Adrenal gland (tissue), 12 donors: ENCODE results near the gene ZSCAN5A. TPM values are rescaled to one million over a fixed set of nuclear protein-coding genes. Genes with fewer than 3 reads are reported as not detected.

ENCODE experiments used
- DNase-seq, 7 donors: peaks; one replicate each; pipeline ENCODE4 v3.0.0-alpha.2; 2019 to 2020
- H3K27ac ChIP-seq, 5 donors: fragments of 200-600 bp; sonication (generic) in 4 of 5; 1 replicate in 3 of 5; 2 replicates in 2 of 5; pipeline versions ENCODE4 v1.5.1 to v1.8.0; 2016 to 2020; ENCODE audit warnings: mild to moderate bottlenecking in 1 of 5
- H3K27me3 ChIP-seq: fragments of 200-600 bp; 2 replicates; pipeline ENCODE4 v1.8.0; 2021
- H3K36me3 ChIP-seq, 2 donors: fragments of 200-600 bp; replicated peaks in 1 of 2; 1 replicate in 1 of 2; 2 replicates in 1 of 2; pipeline versions ENCODE4 v1.5.1 to v1.8.0; 2018 to 2022
- H3K4me1 ChIP-seq, 2 donors: fragments of 200-600 bp; replicated peaks in 1 of 2; 1 replicate in 1 of 2; 2 replicates in 1 of 2; pipeline versions ENCODE4 v1.5.1 to v1.8.0; 2018 to 2021
- H3K4me3 ChIP-seq, 4 donors: fragments of 200-600 bp; sonication (generic) in 3 of 4; one replicate each; pipeline ENCODE4 v1.5.1; 2016 to 2018
- H3K9me3 ChIP-seq, 3 donors: fragments of 200-600 bp; sonication (generic) in 1 of 3; replicated peaks in 1 of 3; 1 replicate in 2 of 3; 2 replicates in 1 of 3; pipeline versions ENCODE4 v1.5.1 to v1.8.0; 2016 to 2021
- POLR2A ChIP-seq, 2 donors: fragments of 450-650 bp; IDR thresholded peaks; one replicate each; pipeline ENCODE4 v1.6.1; 2017; ENCODE audit warnings: antibody characterized with exemption in 2 of 2, mild to moderate bottlenecking in 2 of 2, moderate library complexity in 1 of 2
- WGBS, 4 donors: extraction: QIAGEN DNeasy Blood & Tissue Kit in 2 of 4; methylation state at CpG; one replicate each; pipeline versions ENCODE4 v1.1.5 to v1.1.7; 2013 to 2017; 5-methylcytosine and 5-hydroxymethylcytosine counted together
- intact Hi-C, 2 donors: fragments of 100-400 bp; cut with DNase I; formaldehyde crosslinking; loops; one replicate each; pipeline versions ENCODE4 v1.14.1 to v1.15.0; 2022 to 2023
- polyA plus RNA-seq, 3 donors: library from polyadenylated mRNA; stranded (reverse); fragments of 200-250 nt in 2 of 3; fragments of 350-450 nt in 1 of 3; fragmentation: Illumina TruSeq in 1 of 3; extraction: RNeasy Lipid Tissue Mini Kit (QIAGEN cat#74804) in 1 of 3; gene quantifications; one replicate each; pipeline ENCODE4 v1.2.3, GENCODE V29; 2013 to 2014
- total RNA-seq, 9 donors: library from RNA; depleted of rRNA in 4 of 9; stranded (reverse); fragments of >200 nt in 4 of 9; fragments of 120-200 nt in 1 of 9; fragmentation: NEBNext Ultra II Directional in 1 of 9; extraction: Animal tissue kit (Norgen Biotek cat#: 25700) in 1 of 9; gene quantifications; one replicate each; pipeline versions ENCODE4 v1.1.0 to v1.2.4, GENCODE V29; 2013 to 2023
- TF ChIP-seq, protein P1 (sequence below), 6 experiments: fragments of 450-650 bp in 4 of 6; fragments of 200-600 bp in 2 of 6; sonication (generic) in 1 of 6; IDR thresholded peaks; 1 replicate in 5 of 6; 2 replicates in 1 of 6; pipeline versions ENCODE4 v1.5.1 to v1.8.0; 2016 to 2021; ENCODE audit warnings: antibody characterized with exemption in 6 of 6, mild to moderate bottlenecking in 2 of 6, moderate library complexity in 1 of 6
- donor health status: healthy with polysubstance abuse.
- donor health status: Bipolar disorder and iron deficiency.
- donor health status: DM: yes; HTN: yes; CAD: no.
- donor health status: DM: no; HTN: no; CAD: no.
- donor health status: DM: no; HTN: no; CAD: no.
- donor health status: DM: yes; HTN: yes; CAD: no.

The ZSCAN5A gene
- total and polyA plus RNA-seq, 12 donors: 4.5 to 20.1 (median 8.1) TPM

GRCh38 chr19:56306016-56306415 lies 8.6 kb downstream of the ZSCAN5A start:
- Histone ChIP-seq H3K4me3 (no peak overlapping the region), H3K36me3 (peaks cover 0 to 2% of the 10 kb centered on the region in 2 donors), H3K27me3 (no peaks in the 10 kb centered on the region), H3K27ac (peak overlapping the region in 2 of 5 donors; percentile 66 to 74), H3K9me3 (no peaks in the 10 kb centered on the region), H3K4me1 (no peaks in the 10 kb centered on the region)
- intact Hi-C loops: loop anchor here in 1 of 2 donors (10.0 kb wide), 1 partner anchor 51 kb away; no protein-coding TSS in a partner anchor
- WGBS, 4 donors: 82 to 92% (median 86%) methylated on average over 9 to 11 of the region's 11 CpGs
- no peak for DNase-seq
- TF ChIP-seq, protein P1, sequence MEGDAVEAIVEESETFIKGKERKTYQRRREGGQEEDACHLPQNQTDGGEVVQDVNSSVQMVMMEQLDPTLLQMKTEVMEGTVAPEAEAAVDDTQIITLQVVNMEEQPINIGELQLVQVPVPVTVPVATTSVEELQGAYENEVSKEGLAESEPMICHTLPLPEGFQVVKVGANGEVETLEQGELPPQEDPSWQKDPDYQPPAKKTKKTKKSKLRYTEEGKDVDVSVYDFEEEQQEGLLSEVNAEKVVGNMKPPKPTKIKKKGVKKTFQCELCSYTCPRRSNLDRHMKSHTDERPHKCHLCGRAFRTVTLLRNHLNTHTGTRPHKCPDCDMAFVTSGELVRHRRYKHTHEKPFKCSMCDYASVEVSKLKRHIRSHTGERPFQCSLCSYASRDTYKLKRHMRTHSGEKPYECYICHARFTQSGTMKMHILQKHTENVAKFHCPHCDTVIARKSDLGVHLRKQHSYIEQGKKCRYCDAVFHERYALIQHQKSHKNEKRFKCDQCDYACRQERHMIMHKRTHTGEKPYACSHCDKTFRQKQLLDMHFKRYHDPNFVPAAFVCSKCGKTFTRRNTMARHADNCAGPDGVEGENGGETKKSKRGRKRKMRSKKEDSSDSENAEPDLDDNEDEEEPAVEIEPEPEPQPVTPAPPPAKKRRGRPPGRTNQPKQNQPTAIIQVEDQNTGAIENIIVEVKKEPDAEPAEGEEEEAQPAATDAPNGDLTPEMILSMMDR (IDR thresholded peaks at IDR 0.05): no peak
- TF ChIP-seq POLR2A (IDR thresholded peaks at IDR 0.05): no peak

GRCh38 chr19:56304243-56304642 lies 10.4 kb downstream of the ZSCAN5A start:
- Histone ChIP-seq H3K27ac (no peak overlapping the region), H3K4me3 (no peak overlapping the region), H3K36me3 (no peaks in the 10 kb centered on the region), H3K4me1 (no peaks in the 10 kb centered on the region), H3K27me3 (no peaks in the 10 kb centered on the region), H3K9me3 (no peaks in the 10 kb centered on the region)
- no peak for DNase-seq
- 87 to 93% (median 91%) methylated on average over 9 of the region's 9 CpGs for WGBS, 4 donors
- intact Hi-C loops: loop anchor here in 1 of 2 donors (10.0 kb wide), 1 partner anchor 49 kb away; no protein-coding TSS in a partner anchor
- no peak for TF ChIP-seq POLR2A (IDR thresholded peaks at IDR 0.05)
- TF ChIP-seq, protein P1 (IDR thresholded peaks at IDR 0.05): no peak

DNA sequence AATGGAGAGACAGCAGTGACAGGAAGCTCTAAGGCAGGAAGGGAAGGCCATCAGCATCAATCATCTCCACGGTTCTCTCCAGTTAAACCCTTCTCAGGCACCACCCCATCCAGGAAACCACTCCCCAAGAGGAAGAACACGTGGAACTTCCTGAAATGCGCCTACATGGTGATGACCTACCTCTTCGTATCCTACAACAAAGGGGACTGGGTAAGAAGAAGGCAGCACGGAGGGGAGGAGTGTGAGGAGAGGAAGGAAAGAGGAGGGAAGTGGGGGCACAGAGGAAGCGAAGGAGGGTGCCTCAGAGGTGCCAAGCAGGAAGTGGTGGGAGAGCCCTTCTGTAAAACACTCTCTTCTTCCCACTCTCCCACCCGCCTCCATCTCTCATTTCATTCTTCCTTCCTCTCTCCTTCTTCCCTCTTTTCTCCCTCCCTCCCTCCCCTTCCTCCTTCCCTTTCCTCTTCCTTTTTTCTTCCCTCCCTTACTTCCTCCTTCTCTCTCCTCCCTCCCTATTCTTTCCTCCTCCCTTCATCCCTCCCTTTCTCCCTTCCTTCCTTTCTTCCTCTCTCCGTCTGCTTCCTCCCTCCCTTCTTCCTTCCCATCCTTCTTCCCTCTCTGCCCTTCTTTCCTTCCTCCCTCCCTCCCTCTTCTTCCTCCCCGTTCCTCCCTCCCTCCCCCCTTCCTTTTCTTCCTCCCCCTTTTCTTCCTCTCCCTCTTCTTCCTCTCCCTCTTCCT lies 12.6 kb downstream of the ZSCAN5A start:
- DNase-seq: peak in 1 of 7 donors; percentile 21
- H3K36me3 ChIP-seq: no peaks in the 10 kb centered on the region
- peak overlapping the region in 1 of 5 donors; percentile 21 for H3K27ac ChIP-seq
- intact Hi-C loops: loop anchor here in 1 of 2 donors (10.0 kb wide), 1 partner anchor 47 kb away; no protein-coding TSS in a partner anchor
- 55 to 66% (median 63%) methylated on average over 9 of the region's 9 CpGs for WGBS, 4 donors
- H3K4me1 ChIP-seq: no peaks in the 10 kb centered on the region
- H3K4me3 ChIP-seq: no peak overlapping the region
- TF ChIP-seq POLR2A (IDR thresholded peaks at IDR 0.05): no peak
- TF ChIP-seq, protein P1 (IDR thresholded peaks at IDR 0.05): no peak
- no peaks in the 10 kb centered on the region for H3K27me3 ChIP-seq
- no peaks in the 10 kb centered on the region for H3K9me3 ChIP-seq

- TF ChIP-seq, protein P1 (IDR thresholded peaks at IDR 0.05): no peak
- TF ChIP-seq POLR2A (IDR thresholded peaks at IDR 0.05): no peak
- intact Hi-C loops: loop anchor here in 1 of 2 donors (10.0 kb wide), 1 partner anchor 46 kb away; no protein-coding TSS in a partner anchor
- WGBS, 4 donors: 54 to 81% (median 67%) methylated on average over 5 of the region's 5 CpGs
- Histone ChIP-seq H3K27ac (peak overlapping the region in 1 of 5 donors; percentile 21), H3K4me1 (no peaks in the 10 kb centered on the region), H3K9me3 (no peaks in the 10 kb centered on the region), H3K27me3 (no peaks in the 10 kb centered on the region), H3K36me3 (peaks cover 0 to 3% of the 10 kb centered on the region in 2 donors), H3K4me3 (no peak overlapping the region)
- DNase-seq: no peak
These were observed 13.5 kb downstream of the ZSCAN5A start for GRCh38 chr19:56301155-56301554.
